HG03354 (cell line): Measurements from ENCODE around the gene ZNF230.
A peak's percentile ranks its signal among the peaks of the same experiment; 100 is the strongest.

ENCODE experiments used
- ATAC-seq: cut with Tn5 transposase; IDR thresholded peaks from one replicate; pipeline ENCODE4 v1.9.1; 2021; ENCODE audit warnings: mild to moderate bottlenecking; ENCODE audit not compliant: unreplicated experiment, poor library complexity, severe bottlenecking

ZNF230 gene

GRCh38 chr19:44002566-44003460, at the start of gene ZNF230:
ZNF230 (plus strand) TSS chr19:44002957; CDS start chr19:44007079, 4,122 bp downstream.
- ATAC-seq = peak; percentile 88

- no peak for ATAC-seq
These were observed 45.9 kb upstream of the ZNF230 start for GRCh38 chr19:43956827-43957226.

- no peak for ATAC-seq
These were observed 44.9 kb upstream of the ZNF230 start for GRCh38 chr19:43957891-43958290.

DNA sequence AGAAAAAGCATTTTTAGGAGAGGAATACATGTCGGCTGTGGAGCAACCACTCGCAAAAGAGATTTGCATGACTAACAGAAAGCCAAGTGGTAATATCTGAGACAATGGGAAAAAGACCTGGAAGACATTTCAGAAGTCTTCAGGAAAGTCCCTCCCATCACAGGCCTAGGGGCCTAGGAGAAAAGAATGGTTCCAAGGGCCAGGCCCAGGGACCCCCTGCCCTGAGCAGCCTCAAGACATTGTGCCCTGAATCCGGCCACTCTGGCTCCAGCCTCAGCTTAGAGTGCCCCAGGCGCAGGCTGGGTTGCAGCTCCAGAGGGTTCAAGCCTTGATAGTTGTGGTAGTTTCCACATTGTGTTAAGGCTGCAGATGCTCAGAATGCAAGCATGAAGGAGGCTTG, 42.3 kb upstream of the ZNF230 start:
- no peak for ATAC-seq

DNA sequence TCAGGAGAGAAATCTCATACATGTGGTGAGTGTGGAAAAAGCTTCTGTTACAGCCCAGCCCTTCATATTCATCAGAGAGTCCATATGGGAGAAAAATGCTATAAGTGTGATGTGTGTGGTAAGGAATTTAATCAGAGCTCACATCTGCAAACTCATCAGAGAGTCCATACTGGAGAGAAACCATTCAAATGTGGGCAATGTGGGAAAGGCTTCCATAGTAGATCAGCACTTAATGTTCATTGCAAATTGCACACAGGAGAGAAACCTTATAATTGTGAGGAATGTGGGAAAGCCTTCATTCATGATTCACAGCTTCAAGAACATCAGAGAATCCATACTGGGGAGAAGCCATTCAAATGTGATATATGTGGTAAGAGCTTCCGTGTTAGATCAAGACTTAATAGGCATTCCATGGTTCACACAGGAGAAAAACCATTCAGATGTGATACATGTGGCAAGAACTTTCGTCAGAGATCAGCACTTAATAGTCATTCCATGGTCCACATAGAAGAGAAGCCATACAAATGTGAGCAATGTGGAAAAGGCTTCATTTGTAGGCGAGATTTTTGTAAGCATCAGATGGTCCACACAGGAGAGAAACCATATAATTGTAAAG, 36.6 kb upstream of the ZNF230 start:
- ATAC-seq = no peak

DNA sequence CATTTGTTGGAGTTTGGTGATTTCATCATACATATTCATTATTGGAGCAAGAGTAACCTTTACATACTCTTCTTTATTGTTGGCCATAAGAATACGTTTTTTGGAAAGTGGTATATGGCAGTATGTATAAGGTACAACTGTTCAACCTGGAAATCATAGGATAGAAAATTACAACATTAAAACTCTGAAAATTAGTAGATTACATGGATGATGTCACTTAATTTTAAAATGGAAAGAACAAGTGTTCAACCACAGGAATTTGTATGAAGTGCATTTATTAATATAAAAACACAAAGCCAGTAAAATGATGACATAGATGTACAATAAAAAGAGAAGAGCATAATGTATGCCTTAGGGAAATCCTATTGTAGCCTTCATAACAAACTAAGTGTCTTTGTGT, 26.0 kb upstream of the ZNF230 start:
- ATAC-seq = no peak

DNA sequence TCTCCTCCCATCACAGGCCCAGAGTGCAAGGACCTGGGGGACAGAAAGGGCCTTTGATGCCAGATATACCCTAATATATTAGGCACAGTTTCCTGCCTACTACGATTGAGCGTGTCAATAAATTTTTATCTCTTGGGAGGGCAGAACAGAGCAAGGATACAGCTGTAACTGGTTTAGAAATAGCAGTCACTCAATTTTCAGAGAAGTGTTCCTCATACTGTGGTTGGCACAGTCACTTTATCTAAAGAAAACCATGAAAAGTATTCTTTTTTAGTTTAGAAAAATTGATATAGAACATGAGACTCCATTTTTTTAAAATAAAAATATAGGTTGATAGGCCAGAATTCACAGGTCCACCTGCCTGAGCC, 19.2 kb upstream of the ZNF230 start:
- ATAC-seq = peak; percentile 12

GRCh38 chr19:43983912-43984686, 18.7 kb upstream of the ZNF230 start, which contains the start of gene ZNF155:
ZNF155 (plus strand) TSS chr19:43984188; CDS start chr19:43988544, 4,356 bp downstream.
- ATAC-seq = peak; percentile 88

GRCh38 chr19:43984687-43985000, 18.1 kb upstream of the ZNF230 start:
- ATAC-seq = peak; percentile 10

GRCh38 chr19:43997631-43998290, 5.0 kb upstream of the ZNF230 start:
- no peak for ATAC-seq

DNA sequence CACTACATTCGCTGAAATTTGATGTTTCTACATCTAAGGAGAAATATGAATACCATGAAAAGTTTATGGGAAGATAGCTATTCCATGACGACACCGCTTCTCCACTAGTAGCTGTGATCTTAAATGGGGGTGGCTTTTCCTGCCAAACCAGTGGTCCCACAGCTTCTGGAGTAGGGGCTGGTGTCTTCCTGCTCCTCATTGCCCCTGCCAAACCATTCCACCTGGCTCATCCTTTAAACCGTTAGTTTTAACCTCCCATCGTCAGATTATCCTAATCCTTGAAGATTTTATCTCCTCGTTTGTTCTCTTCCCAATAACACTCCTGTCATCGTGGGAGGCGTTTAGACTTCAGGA, 568 bp upstream of the ZNF230 start:
- ATAC-seq = no peak

- peak; percentile 44 for ATAC-seq
These were observed 778 bp downstream of the ZNF230 start for GRCh38 chr19:44003461-44004009.

DNA sequence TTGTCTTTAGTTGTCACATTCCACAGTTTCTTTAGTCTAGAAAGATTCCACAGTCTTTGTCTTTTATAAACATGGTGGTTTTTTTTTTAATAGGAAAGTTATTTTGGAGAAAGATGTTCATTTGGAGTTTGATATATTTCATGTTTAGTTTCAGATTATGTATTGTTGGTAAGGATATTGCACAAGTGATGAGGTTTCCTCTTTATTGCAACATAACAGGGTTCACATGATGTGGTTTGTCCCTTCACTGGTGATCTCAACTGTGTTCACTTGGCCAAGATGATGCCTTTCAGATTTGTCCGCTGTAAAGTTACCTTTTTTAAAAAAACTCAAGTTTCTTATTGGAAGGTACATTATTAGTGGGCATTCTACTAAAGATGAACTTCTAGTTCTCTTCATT, 3.2 kb downstream of the ZNF230 start:
- no peak for ATAC-seq

- ATAC-seq = no peak
These were observed 4.7 kb downstream of the ZNF230 start for GRCh38 chr19:44007473-44007872.

DNA sequence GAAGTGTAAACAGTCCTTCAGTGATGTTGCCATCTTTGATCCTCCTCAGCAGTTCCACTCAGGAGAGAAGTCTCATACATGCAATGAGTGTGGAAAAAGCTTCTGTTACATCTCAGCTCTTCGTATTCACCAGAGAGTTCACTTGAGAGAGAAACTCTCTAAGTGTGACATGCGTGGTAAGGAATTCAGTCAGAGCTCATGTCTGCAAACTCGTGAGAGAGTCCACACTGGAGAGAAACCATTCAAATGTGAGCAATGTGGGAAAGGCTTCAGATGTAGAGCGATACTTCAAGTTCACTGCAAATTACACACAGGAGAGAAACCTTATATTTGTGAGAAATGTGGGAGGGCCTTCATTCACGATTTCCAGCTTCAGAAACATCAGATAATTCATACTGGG, 7.7 kb downstream of the ZNF230 start:
- no peak for ATAC-seq

GRCh38 chr19:44019498-44019897, 16.7 kb downstream of the ZNF230 start:
- no peak for ATAC-seq

- no peak for ATAC-seq
These were observed 18.5 kb downstream of the ZNF230 start for GRCh38 chr19:44021221-44021620.

DNA sequence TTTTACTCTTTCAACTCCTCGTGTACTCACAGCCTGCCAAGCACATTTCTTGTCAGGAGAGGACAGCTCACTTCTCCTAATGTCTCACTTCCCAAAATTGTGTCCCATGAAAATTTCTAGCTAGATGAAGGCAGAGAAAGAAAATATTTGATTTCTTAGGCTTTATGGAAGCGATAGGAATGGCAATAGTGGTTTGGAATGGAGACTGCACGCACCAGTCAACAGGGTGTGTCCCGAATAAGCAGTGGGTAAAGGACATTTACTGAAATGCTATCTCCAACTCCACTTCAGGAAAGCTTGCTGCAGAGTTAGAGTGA, 22.1 kb downstream of the ZNF230 start:
- ATAC-seq = no peak

DNA sequence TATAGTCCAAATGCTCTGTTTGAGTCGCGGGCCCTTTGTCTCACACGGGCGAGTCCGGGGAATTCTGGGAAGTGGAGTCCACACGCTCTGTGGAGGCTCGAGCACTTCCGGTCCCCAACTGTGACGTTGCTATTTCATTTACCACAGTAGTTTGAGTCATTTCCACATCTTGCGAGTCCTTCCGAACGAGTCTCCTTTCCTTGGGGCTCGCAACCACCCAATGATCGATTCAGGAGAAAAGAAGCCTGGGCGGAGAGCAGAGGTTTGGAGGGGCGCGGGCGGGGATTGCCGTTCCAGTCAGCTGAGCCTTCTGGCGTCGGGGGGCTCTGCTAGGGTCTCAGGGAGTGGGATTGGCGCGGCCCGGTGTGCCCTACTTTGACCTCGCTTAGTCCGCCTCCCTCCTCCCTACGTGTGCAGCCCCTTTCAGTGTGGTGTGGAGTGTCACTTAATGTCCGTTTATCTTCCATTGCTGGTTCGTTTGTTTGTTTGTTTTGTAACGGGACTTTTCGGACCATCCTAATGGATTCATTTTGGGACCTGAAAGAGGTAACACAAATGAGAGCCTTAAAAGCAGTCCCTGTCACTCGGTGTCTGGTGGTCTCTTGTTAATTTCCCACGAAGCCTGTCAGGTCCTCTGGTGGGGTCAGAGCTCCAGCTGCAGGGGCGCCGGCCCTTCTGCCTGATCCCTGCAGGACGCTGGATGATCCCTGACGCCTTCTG, 22.6 kb downstream of the ZNF230 start, which contains the start of gene ZNF222:
Gene ZNF222, plus strand, starts transcription at position 163 of the 720 bp plus-strand sequence. Its CDS starts 58 bp downstream, at position 221.
- peak; percentile 95 for ATAC-seq
